ENCODE measurements around the gene NLRC5. TPM values are rescaled to one million over a fixed set of nuclear protein-coding genes. Genes with fewer than 3 reads are reported as not detected.

NLRC5 gene
- total RNA-seq, 4 donors from 2014 or later: 14.9 to 77.0 (median 23.9) TPM

DNA sequence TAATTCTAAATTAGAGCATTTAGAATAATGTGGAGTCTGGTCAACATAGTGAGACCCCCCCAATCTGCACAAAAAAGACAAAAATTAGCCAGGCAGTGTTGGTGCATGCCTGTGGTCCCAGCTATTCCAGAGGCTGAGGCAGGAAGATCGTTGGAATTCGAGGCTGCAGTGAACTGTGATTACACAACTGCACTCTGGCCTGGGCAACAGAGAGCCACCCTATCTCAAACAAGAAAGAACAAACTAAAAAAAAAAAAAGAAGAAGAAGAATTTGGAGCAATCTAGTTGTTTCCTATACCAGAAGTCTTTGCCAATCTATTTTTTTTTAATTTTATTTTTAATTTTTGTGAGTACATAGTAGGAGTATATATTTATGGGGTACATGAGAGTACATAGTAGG lies 21.6 kb upstream of the NLRC5 start:
- DNase-seq: no peak
- Histone ChIP-seq H3K4me3 (no peak overlapping the region), H3K9me3 (no peaks in the 10 kb centered on the region), H3K36me3 (no peaks in the 10 kb centered on the region), H3K27me3 (no peaks in the 10 kb centered on the region), H3K4me1 (no peaks in the 10 kb centered on the region), H3K27ac (no peak overlapping the region)
- TF ChIP-seq POLR2A (IDR thresholded peaks at IDR 0.05): no peak
- TF ChIP-seq, protein P1, sequence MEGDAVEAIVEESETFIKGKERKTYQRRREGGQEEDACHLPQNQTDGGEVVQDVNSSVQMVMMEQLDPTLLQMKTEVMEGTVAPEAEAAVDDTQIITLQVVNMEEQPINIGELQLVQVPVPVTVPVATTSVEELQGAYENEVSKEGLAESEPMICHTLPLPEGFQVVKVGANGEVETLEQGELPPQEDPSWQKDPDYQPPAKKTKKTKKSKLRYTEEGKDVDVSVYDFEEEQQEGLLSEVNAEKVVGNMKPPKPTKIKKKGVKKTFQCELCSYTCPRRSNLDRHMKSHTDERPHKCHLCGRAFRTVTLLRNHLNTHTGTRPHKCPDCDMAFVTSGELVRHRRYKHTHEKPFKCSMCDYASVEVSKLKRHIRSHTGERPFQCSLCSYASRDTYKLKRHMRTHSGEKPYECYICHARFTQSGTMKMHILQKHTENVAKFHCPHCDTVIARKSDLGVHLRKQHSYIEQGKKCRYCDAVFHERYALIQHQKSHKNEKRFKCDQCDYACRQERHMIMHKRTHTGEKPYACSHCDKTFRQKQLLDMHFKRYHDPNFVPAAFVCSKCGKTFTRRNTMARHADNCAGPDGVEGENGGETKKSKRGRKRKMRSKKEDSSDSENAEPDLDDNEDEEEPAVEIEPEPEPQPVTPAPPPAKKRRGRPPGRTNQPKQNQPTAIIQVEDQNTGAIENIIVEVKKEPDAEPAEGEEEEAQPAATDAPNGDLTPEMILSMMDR (IDR thresholded peaks at IDR 0.05): no peak
- intact Hi-C loops (cut with DNase I; ENCODE audit: low total_unique reads): no loop called here

DNA sequence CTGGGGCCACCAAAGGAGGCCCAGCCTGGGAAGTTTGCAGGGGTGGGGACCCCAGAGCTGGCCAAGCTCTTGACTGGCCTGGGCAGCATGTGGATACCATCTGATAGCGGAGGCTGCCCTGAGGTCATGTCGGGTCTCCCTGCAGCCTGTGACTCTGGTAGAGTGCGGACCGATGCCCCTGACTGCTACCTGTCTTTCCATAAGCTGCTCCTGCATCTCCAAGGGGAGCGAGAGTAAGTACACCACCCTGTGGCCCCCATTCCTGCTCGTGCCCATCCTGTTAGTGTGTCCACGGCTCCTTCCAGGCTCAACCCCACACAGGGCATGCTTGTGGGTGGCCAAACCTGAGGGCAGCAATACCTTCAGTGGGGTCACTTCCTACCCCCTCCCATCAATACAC lies 19.6 kb upstream of the NLRC5 start:
- TF ChIP-seq, protein P1 (IDR thresholded peaks at IDR 0.05): no peak
- no peak for TF ChIP-seq POLR2A (IDR thresholded peaks at IDR 0.05)
- intact Hi-C loops (cut with DNase I; ENCODE audit: low total_unique reads): no loop called here
- DNase-seq: no peak

DNA sequence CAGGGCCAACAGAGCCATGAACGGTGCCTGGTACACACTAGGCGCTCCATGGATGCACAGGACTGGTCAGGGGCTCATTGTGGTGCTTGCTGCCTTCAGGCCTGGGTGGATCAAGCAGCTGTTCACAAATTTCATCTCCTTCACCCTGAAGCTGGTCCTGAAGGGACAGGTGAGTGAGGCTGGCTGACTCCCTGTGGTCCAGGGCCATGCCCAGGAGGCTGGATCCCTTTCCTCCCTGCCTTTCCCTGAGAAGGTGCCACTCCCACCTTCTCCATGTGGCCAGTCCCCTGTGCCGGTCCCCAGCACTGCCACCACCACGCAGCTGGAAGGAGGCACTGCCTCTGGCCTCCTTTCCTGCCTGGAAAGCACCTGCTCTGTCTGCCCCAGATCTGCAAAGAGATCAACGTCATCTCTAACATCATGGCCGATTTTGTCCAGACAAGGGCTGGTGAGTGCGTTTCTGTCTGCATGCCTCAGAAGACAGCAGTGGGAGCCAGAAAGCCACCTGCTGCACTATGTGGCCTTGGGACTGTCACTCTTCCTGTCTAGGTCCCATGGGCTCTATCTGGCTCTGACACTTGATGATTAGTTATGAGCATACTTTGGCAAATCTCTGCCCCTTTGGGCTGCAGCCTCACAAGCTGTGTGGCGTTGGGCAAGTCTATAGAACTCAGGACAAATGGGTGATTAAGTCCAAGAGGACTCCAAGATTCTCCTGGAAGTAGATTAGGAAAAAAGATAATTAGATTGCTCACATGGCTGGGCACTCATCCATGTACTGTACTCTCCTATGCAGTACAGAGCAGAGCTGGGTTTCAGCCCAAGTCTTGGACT lies 18.2 kb upstream of the NLRC5 start:
- intact Hi-C loops (cut with DNase I; ENCODE audit: low total_unique reads): no loop called here
- TF ChIP-seq, protein P1 (IDR thresholded peaks at IDR 0.05): no peak
- TF ChIP-seq POLR2A (IDR thresholded peaks at IDR 0.05): no peak
- no peaks in the 10 kb centered on the region for H3K27me3 ChIP-seq
- H3K27ac ChIP-seq: no peak overlapping the region
- no peaks in the 10 kb centered on the region for H3K36me3 ChIP-seq
- H3K4me1 ChIP-seq: no peaks in the 10 kb centered on the region
- no peak overlapping the region for H3K4me3 ChIP-seq
- no peaks in the 10 kb centered on the region for H3K9me3 ChIP-seq
- no peak for DNase-seq

More for the DNA sequence above, 19.6 kb upstream of the NLRC5 start:
- Histone ChIP-seq H3K27ac (no peak overlapping the region), H3K4me3 (no peak overlapping the region), H3K4me1 (no peaks in the 10 kb centered on the region), H3K36me3 (no peaks in the 10 kb centered on the region), H3K27me3 (no peaks in the 10 kb centered on the region), H3K9me3 (no peaks in the 10 kb centered on the region)

DNA sequence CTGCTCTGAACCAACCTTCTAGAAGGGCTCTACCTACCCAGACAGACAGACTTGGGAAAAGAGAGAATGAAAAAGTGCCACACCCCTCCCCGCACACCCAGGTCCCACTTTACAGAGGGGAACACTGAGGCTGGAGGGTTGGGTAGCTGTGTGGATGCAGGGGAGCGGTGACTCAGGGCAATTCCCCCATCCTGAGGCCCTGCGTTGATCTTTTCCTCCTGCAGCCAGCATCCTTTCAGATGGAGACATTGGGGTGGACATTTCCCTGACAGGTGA lies 17.7 kb upstream of the NLRC5 start:
- no peaks in the 10 kb centered on the region for H3K9me3 ChIP-seq
- H3K36me3 ChIP-seq: no peaks in the 10 kb centered on the region
- no peak for TF ChIP-seq POLR2A (IDR thresholded peaks at IDR 0.05)
- TF ChIP-seq, protein P1 (IDR thresholded peaks at IDR 0.05): no peak
- intact Hi-C loops (cut with DNase I; ENCODE audit: low total_unique reads): no loop called here
- H3K27ac ChIP-seq: no peak overlapping the region
- no peak for DNase-seq
- no peaks in the 10 kb centered on the region for H3K4me1 ChIP-seq
- H3K4me3 ChIP-seq: no peak overlapping the region
- no peaks in the 10 kb centered on the region for H3K27me3 ChIP-seq

DNA sequence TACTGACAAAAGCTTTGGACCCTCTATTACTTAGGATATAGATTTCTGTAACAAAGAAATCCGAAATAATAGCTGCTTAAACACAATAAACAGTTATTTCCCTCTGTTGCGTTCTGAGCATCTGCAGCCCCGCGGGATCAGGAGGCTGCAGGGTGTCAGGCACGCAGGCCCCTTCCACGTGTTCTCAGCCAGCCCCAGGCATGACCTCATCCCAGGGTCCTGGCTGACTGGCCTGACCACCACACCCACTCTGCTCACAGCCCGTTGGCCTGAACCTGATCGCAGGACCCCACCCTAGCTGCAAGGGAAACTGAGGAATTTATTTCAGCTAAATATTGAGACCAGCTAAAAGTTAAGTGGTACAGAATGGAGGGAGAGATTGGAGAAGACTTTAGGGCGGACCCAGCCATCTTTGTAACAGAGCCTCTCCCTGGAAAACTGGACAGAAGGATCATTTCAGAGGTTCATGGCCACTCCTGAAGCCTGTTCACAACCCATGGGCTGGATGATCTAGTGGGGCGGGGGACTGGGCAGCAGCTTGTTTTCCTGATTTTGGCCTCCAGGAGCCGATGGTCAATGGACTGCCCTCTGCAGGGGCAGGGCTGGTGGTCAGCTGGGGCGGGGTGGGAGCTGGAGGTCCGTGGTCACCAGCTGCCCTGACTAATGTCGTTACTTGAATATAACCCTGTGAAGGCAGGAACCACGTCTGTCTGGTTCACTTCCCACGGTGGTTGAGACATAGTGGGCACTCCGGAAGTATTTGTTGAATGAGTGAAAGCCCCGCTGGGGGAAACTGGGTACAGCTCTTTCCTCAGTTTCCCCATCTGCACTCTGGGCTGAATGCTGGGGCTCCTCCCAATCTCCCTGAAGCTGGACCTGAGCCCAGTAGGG lies 16.7 kb upstream of the NLRC5 start:
- H3K36me3 ChIP-seq: no peaks in the 10 kb centered on the region
- DNase-seq: no peak
- no peak overlapping the region for H3K4me3 ChIP-seq
- H3K4me1 ChIP-seq: no peaks in the 10 kb centered on the region
- no peaks in the 10 kb centered on the region for H3K27me3 ChIP-seq
- TF ChIP-seq POLR2A (IDR thresholded peaks at IDR 0.05): no peak
- TF ChIP-seq, protein P1 (IDR thresholded peaks at IDR 0.05): no peak
- no peaks in the 10 kb centered on the region for H3K9me3 ChIP-seq
- no peak overlapping the region for H3K27ac ChIP-seq
- intact Hi-C loops (cut with DNase I; ENCODE audit: low total_unique reads): no loop called here
